ENCODE results near the gene L3MBTL4.

The L3MBTL4 gene

GRCh38 chr18:6414723-6415417 is at the start of gene L3MBTL4:
Gene L3MBTL4 (minus strand): TSS chr18:6414911. CDS start chr18:6311625, 103,286 bp downstream.
- Histone ChIP-seq H3K4me3 (ENCODE audit: low read length) (no peak within 1 kb of the TSS), H2AFZ (ENCODE audit: low read depth, low read length) (no peak within 1 kb of the TSS), H3K36me3 (ENCODE audit: insufficient read depth, low read length) (no peaks in the 10 kb centered on the region), H3K9me3 (ENCODE audit: low read length) (no peaks in the 10 kb centered on the region), H3K27me3 (ENCODE audit: insufficient read depth, low read length) (peaks cover 57% of the 10 kb centered on the region), H3K4me1 (ENCODE audit: insufficient read depth, low read length) (no peaks in the 10 kb centered on the region)

GRCh38 chr18:6452194-6452593 is 37.5 kb upstream of the L3MBTL4 start:
- Histone ChIP-seq H2AFZ (ENCODE audit: low read depth, low read length) (no peak overlapping the region), H3K36me3 (ENCODE audit: insufficient read depth, low read length) (no peaks in the 10 kb centered on the region), H3K9me3 (ENCODE audit: low read length) (no peaks in the 10 kb centered on the region), H3K27me3 (ENCODE audit: insufficient read depth, low read length) (no peaks in the 10 kb centered on the region), H3K4me3 (ENCODE audit: low read length) (no peak overlapping the region), H3K4me1 (ENCODE audit: insufficient read depth, low read length) (no peaks in the 10 kb centered on the region)

DNA sequence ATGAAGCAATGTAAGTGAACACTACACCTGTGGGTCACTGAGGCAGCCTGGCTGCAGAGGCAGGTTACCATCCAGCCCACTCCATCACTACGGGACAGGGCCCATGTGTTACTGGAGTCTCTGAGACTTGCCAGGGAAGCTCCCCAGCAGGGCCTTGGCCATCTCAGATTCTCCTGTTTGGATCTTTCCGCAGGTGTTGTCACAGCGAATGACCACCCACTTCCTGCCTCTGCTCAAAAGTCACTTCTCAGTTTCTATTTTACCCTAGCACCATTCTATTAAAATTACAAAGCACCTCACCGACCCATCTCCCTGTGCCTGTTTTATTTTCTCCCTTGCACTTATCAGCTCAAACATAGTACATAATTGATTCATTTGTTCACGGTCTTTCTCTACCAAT is 34.5 kb upstream of the L3MBTL4 start:
- Histone ChIP-seq H3K4me3 (ENCODE audit: low read length) (no peak overlapping the region), H3K4me1 (ENCODE audit: insufficient read depth, low read length) (no peaks in the 10 kb centered on the region), H3K27me3 (ENCODE audit: insufficient read depth, low read length) (no peaks in the 10 kb centered on the region), H3K36me3 (ENCODE audit: insufficient read depth, low read length) (no peaks in the 10 kb centered on the region), H2AFZ (ENCODE audit: low read depth, low read length) (no peak overlapping the region), H3K9me3 (ENCODE audit: low read length) (no peaks in the 10 kb centered on the region)

DNA sequence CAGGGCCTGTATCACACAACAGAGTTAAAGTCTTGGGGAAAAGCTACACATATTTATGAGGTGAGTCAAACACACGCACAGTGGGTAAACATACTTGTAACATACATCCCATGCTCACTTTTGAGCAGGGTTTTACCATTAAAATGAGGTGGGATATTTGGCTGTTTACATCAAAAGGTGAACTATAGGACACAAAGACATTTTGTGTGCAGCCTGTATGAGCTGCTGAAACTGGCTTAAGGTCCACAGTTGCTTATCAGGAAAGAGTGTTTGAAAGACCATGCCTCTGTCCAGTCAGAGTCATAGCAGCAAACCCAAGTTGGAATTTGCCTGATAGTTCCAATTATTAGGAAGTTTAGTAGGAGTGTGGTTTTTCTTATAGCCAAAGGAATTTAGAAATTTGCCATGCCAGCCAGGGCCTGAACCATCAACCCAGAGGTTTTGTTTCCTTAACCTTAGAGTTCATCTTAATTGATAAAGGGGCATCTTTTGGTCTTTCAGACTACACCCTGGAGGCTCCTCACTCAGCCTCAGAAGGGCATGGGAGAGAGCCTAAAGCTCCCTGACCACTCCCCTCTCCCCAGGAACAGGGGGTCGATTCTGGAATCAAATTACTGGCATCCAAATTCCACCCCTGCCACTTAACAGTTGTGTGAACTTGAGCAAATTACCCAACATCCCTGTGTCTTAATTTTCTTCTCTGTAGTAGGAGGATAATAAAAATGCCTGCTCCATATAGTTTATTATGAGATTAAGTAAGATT is 29.9 kb upstream of the L3MBTL4 start:
- Histone ChIP-seq H3K27me3 (ENCODE audit: insufficient read depth, low read length) (no peaks in the 10 kb centered on the region), H3K36me3 (ENCODE audit: insufficient read depth, low read length) (no peaks in the 10 kb centered on the region), H2AFZ (ENCODE audit: low read depth, low read length) (no peak overlapping the region), H3K4me3 (ENCODE audit: low read length) (no peak overlapping the region), H3K4me1 (ENCODE audit: insufficient read depth, low read length) (no peaks in the 10 kb centered on the region), H3K9me3 (ENCODE audit: low read length) (no peaks in the 10 kb centered on the region)

DNA sequence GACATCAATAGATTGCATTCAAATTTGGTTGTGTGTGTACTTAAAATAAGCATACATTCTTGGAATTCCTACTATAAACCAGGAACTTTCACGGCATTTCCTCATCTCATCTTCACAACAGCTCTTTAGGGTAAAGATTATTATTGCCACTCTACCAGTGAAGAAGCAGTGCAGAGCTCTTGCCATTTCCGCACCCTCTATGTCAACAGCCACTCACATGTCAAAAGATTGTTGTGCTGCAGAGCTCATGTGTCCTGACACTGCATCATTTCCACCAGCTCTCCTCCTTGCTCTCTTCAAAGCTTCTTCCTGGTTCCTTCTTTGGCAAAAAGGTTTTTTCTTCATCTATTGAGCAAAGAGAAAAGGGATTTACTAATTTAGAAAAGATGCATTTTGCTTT is 26.5 kb upstream of the L3MBTL4 start:
- H3K27me3 ChIP-seq (ENCODE audit: insufficient read depth, low read length): no peaks in the 10 kb centered on the region
- H3K4me3 ChIP-seq (ENCODE audit: low read length): no peak overlapping the region
- H3K4me1 ChIP-seq (ENCODE audit: insufficient read depth, low read length): no peaks in the 10 kb centered on the region
- no peaks in the 10 kb centered on the region for H3K36me3 ChIP-seq (ENCODE audit: insufficient read depth, low read length)
- H3K9me3 ChIP-seq (ENCODE audit: low read length): no peaks in the 10 kb centered on the region
- H2AFZ ChIP-seq (ENCODE audit: low read depth, low read length): no peak overlapping the region

DNA sequence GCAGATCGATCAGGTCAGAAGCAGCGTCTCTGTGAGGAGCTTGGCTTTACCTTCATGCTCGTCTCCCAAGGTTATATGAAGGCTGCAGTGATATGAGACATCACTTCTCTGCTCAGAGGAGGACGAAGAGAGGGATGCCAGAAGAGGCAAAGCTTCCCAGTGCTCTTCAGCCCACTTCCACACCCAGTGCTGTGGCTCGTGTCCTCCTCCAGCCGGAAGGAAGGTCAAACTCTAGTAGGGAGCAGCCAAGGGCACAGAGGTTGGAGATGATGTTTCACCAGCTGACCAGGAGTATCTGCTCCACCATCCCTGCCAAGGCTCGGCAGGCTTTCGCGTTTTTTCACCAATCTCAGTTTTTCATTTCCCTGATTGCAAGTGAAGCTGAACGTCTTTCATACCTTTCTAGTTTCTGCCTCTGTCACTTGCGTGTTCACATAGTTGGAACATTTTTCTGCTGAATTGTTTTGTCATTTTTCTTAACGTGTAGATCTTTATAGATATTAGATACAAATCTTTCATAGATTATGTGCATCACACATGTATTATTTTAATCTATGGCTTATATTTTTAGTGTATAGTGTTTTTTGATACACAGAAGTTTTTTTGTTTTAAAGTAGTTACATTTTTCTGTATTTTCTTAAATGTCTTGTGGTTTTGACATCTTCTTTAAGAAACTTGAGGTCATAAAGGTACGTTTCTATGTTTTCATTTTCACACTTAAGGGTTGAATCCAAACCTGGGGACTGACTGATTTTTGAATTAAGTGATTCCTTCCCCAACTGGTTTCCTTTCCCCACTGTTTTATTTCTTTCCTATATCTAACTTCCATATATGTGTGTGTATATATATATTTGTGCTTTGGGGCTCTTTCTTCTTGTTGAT is 23.5 kb upstream of the L3MBTL4 start:
- Histone ChIP-seq H3K36me3 (ENCODE audit: insufficient read depth, low read length) (no peaks in the 10 kb centered on the region), H2AFZ (ENCODE audit: low read depth, low read length) (no peak overlapping the region), H3K27me3 (ENCODE audit: insufficient read depth, low read length) (no peaks in the 10 kb centered on the region), H3K9me3 (ENCODE audit: low read length) (no peaks in the 10 kb centered on the region), H3K4me1 (ENCODE audit: insufficient read depth, low read length) (no peaks in the 10 kb centered on the region), H3K4me3 (ENCODE audit: low read length) (no peak overlapping the region)

- Histone ChIP-seq H3K36me3 (ENCODE audit: insufficient read depth, low read length) (no peaks in the 10 kb centered on the region), H2AFZ (ENCODE audit: low read depth, low read length) (no peak overlapping the region), H3K27me3 (ENCODE audit: insufficient read depth, low read length) (no peaks in the 10 kb centered on the region), H3K4me3 (ENCODE audit: low read length) (no peak overlapping the region), H3K4me1 (ENCODE audit: insufficient read depth, low read length) (no peaks in the 10 kb centered on the region), H3K9me3 (ENCODE audit: low read length) (no peaks in the 10 kb centered on the region)
Measured at GRCh38 chr18:6435731-6436130, 21.0 kb upstream of the L3MBTL4 start.

DNA sequence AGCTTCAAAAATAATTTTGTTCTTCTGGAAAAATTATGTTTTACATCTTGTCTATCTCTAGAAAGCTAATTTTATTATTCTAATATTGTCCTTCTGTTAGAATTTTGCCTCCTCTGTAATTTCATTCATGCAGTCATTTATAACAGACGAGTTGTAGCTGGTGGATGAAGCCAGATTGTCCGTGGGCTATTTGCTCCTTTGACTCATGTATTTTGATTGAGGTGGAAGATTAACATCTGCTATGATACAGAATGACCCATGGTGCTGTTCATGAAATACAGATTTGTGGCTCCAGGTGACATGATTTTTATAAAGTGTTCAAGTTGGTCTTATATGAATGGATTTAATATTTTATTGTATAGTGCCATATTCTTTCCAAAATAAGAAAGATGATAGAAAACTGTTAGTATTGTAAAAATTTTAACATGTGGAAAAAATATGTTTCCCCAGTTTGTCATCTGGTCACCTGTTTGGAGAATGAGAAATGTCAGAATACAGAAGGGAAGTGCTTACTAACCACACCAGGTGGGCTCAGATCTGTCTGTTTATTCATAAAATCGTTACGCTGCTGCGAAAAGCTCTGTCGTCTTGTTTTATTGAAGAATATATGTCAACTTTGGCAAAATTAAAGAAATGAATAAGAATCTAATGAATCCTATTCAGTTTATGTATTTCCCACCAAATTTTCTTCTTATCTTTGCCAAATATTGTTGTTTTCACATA is 20.4 kb upstream of the L3MBTL4 start:
- Histone ChIP-seq H3K36me3 (ENCODE audit: insufficient read depth, low read length) (no peaks in the 10 kb centered on the region), H3K4me3 (ENCODE audit: low read length) (no peak overlapping the region), H3K27me3 (ENCODE audit: insufficient read depth, low read length) (no peaks in the 10 kb centered on the region), H3K4me1 (ENCODE audit: insufficient read depth, low read length) (no peaks in the 10 kb centered on the region), H3K9me3 (ENCODE audit: low read length) (no peaks in the 10 kb centered on the region), H2AFZ (ENCODE audit: low read depth, low read length) (no peak overlapping the region)

DNA sequence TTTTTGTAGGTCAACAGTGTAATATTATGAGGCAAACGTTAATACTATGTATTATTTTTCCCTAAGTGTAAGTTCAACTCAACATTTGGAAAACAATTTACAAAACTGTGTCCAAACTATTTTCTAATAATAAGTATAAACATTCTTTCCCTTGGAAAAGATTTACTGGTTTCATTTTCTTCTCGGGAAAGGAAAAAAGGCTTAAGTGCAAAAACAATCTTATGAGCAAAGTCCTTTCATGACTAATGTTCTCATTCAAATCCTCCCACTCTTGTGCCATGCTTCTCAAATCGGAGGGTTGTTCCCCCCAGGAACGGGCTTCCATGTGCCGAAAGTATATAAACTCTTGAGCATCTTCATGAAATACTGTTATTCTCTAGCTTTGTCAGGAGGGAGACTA is 19.8 kb upstream of the L3MBTL4 start:
- Histone ChIP-seq H2AFZ (ENCODE audit: low read depth, low read length) (no peak overlapping the region), H3K36me3 (ENCODE audit: insufficient read depth, low read length) (no peaks in the 10 kb centered on the region), H3K4me3 (ENCODE audit: low read length) (no peak overlapping the region), H3K4me1 (ENCODE audit: insufficient read depth, low read length) (no peaks in the 10 kb centered on the region), H3K9me3 (ENCODE audit: low read length) (no peaks in the 10 kb centered on the region), H3K27me3 (ENCODE audit: insufficient read depth, low read length) (no peaks in the 10 kb centered on the region)

DNA sequence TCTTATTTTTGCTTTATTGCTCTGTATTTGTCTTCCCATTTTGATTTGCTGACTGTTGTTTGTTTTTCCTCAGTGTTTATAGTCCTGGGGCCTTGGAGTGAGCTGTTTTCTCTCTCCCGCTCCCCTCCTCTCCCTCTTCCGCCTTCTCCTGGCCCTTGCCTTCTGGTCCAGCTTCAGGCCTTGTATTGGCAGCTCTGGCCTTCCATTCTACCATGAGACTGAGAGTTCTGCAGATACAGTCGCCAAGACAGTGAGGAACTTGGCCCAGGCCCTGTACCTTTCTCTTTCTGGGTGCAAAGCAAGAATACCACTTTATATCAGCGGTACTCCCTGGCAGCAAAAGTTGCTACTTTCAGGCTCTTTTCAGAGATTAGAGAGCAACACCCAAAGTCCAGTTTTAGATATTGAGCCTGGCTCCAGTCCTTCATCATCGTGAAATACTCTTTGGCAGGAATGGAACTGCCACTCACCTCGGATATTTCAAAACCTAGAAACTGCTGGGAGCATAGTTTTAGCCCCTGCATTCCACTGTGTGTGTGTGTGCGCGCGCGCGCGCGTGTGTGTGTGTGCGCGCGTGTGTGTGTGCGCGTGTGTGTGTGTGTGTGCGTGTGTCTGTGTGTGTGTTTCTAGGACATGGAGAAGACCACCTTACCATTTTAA is 17.1 kb upstream of the L3MBTL4 start:
- H3K36me3 ChIP-seq (ENCODE audit: insufficient read depth, low read length): no peaks in the 10 kb centered on the region
- H3K9me3 ChIP-seq (ENCODE audit: low read length): no peaks in the 10 kb centered on the region
- no peak overlapping the region for H2AFZ ChIP-seq (ENCODE audit: low read depth, low read length)
- no peak overlapping the region for H3K4me3 ChIP-seq (ENCODE audit: low read length)
- H3K27me3 ChIP-seq (ENCODE audit: insufficient read depth, low read length): no peaks in the 10 kb centered on the region
- no peaks in the 10 kb centered on the region for H3K4me1 ChIP-seq (ENCODE audit: insufficient read depth, low read length)

- no peaks in the 10 kb centered on the region for H3K27me3 ChIP-seq (ENCODE audit: insufficient read depth, low read length)
- H2AFZ ChIP-seq (ENCODE audit: low read depth, low read length): no peak overlapping the region
- no peaks in the 10 kb centered on the region for H3K9me3 ChIP-seq (ENCODE audit: low read length)
- H3K4me1 ChIP-seq (ENCODE audit: insufficient read depth, low read length): no peaks in the 10 kb centered on the region
- H3K36me3 ChIP-seq (ENCODE audit: insufficient read depth, low read length): no peaks in the 10 kb centered on the region
- no peak overlapping the region for H3K4me3 ChIP-seq (ENCODE audit: low read length)
Measured at GRCh38 chr18:6428851-6429395, 14.2 kb upstream of the L3MBTL4 start.

GRCh38 chr18:6427286-6427685 is 12.6 kb upstream of the L3MBTL4 start:
- H3K36me3 ChIP-seq (ENCODE audit: insufficient read depth, low read length): no peaks in the 10 kb centered on the region
- H3K4me3 ChIP-seq (ENCODE audit: low read length): no peak overlapping the region
- H3K4me1 ChIP-seq (ENCODE audit: insufficient read depth, low read length): no peaks in the 10 kb centered on the region
- no peaks in the 10 kb centered on the region for H3K9me3 ChIP-seq (ENCODE audit: low read length)
- H2AFZ ChIP-seq (ENCODE audit: low read depth, low read length): no peak overlapping the region
- no peaks in the 10 kb centered on the region for H3K27me3 ChIP-seq (ENCODE audit: insufficient read depth, low read length)

Data from neuron (in vitro differentiated cells).